OCI-LY7 (cell line): ENCODE results near the gene KRTAP5-3.
"Not testable (repeated sequence)": the region's sequence is repeated elsewhere in the genome, so short reads cannot be mapped to it uniquely, and the experiment has no call there.

Experiments
- EZH2phosphoT487 ChIP-seq: fragments of 200-600 bp; sonication (generic); IDR thresholded peaks from 2 replicates; pipeline ENCODE4 v1.6.1; 2018; ENCODE audit warnings: low read depth, borderline replicate concordance, mild to moderate bottlenecking, mixed run types, antibody characterized with exemption, low read length, moderate library complexity, mixed read lengths
- TF ChIP-seq, protein P1 (sequence below): fragments of 200-600 bp; sonication (generic); conservative IDR thresholded peaks from 2 replicates; pipeline ENCODE4 v1.5.1; 2014; ENCODE audit warnings: mild to moderate bottlenecking, antibody characterized with exemption, low read length, moderate library complexity, mixed read lengths

DNA sequence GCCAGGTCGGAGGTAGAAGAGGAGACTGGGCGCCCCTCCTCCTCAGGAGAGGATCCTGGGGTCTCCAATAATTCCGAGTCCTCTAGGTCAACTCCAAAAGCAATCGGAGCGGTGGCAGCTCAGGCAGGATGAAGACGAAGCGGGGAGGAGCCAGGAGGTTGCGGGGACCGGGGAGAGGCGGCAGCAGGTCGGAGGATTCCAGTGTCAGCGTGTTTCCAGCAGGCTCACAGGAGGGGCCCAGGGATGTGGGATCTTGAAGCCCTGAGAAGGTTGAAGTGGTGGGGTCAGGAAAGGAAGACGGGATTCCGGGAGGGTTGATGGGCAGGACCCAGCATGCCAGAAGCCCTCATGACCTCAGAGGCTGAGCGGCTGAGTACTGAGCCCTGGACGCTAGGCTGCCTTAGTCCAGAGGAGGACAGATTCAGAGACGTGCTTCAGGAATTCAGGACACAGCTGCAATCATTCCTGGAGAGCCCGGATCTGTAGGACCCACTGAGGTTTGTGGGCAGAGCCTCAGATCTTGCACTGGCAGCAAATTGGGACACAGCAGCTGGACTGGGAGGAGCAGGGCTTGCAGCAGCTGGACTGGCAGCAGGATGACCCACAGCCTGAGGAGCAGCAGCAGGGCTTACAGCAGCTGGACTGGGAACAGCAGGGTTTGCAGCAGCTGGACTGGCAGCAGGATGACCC lies 962 bp downstream of the KRTAP5-3 start:
- TF ChIP-seq, protein P1, sequence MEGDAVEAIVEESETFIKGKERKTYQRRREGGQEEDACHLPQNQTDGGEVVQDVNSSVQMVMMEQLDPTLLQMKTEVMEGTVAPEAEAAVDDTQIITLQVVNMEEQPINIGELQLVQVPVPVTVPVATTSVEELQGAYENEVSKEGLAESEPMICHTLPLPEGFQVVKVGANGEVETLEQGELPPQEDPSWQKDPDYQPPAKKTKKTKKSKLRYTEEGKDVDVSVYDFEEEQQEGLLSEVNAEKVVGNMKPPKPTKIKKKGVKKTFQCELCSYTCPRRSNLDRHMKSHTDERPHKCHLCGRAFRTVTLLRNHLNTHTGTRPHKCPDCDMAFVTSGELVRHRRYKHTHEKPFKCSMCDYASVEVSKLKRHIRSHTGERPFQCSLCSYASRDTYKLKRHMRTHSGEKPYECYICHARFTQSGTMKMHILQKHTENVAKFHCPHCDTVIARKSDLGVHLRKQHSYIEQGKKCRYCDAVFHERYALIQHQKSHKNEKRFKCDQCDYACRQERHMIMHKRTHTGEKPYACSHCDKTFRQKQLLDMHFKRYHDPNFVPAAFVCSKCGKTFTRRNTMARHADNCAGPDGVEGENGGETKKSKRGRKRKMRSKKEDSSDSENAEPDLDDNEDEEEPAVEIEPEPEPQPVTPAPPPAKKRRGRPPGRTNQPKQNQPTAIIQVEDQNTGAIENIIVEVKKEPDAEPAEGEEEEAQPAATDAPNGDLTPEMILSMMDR: not testable (repeated sequence)
- not testable (repeated sequence) for TF ChIP-seq EZH2phosphoT487
